Fibroblast of skin of left quadriceps (primary cell): ENCODE measurements around the gene UPF2.

Source experiments
- DNase-seq, 2 experiments: peaks; one replicate each; pipeline ENCODE4 v3.0.0-alpha.2; 2013; ENCODE audit warnings: low read depth in 2 of 2

Gene UPF2

GRCh38 chr10:11958956-11959355 lies 83.7 kb downstream of the UPF2 start:
- DNase-seq = no peak

DNA sequence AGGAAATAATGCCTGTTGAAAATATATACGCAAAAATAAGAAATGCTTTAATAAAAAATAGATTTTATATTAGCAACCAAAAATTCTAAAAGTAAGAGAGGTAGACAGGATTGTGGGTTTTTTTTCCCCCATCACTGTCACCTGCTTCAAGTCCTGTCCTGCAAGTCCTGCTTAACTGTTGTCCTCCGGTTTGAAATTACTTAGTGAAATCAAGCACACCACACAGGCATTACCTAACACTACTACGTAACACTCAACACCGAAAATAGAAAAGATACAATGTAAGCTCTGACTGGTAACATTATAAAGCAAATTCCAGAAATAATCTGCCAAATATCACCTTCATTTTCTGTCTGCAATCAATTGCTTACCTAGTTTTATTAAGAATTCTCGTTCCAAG lies 90.9 kb downstream of the UPF2 start:
- no peak for DNase-seq

DNA sequence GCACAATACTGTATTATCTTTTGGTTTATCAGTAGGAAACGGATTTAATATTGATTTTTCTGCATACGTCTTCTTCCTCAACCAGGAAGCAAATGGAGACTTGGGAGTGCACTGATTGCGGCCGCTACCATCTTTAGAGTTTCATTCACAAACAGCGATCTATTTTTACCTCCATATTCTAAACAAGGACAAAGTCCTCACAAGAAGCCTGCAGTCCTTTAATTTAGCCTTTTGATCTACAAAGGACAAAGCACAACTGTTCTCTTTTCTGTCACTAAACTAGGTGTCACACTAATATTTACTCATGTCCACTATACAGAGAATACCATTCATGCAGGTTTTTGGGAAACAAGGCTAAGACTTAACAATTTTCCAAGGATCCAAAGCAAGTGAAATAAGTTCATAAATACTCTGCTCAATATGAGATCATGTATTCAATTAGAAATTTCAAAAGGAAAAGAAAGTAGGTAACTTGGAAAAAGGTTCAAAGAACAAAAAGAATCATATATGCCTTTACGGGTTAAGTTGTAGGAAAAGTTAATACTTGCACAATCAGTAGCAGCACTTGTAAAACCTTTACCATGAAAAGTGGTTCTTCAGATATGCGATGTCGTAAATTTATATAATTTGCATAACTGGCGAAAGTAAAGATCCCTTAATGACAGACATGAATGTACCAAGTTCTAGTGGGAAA lies 92.1 kb downstream of the UPF2 start:
- DNase-seq = no peak

GRCh38 chr10:11949152-11949551 lies 93.5 kb downstream of the UPF2 start:
- DNase-seq = no peak

DNA sequence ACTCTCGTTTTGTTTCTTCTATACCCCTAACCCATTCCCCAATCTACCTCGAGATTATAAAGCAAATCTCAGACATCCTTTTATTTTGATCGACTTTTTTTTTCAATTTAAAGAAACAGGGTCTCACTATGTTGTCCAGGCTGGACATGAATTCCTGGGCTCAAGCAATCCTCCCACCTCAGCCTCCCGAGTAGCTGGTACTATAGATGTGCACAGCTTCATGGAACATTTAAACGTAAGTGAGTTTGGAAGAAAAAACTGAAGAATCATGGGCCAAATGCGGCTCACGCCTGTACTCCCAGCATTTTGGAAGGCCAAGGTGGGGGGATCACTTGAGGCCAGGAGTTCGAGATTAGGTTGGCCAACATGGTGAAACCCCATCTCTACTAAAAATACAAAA lies 96.0 kb downstream of the UPF2 start:
- DNase-seq = no peak

DNA sequence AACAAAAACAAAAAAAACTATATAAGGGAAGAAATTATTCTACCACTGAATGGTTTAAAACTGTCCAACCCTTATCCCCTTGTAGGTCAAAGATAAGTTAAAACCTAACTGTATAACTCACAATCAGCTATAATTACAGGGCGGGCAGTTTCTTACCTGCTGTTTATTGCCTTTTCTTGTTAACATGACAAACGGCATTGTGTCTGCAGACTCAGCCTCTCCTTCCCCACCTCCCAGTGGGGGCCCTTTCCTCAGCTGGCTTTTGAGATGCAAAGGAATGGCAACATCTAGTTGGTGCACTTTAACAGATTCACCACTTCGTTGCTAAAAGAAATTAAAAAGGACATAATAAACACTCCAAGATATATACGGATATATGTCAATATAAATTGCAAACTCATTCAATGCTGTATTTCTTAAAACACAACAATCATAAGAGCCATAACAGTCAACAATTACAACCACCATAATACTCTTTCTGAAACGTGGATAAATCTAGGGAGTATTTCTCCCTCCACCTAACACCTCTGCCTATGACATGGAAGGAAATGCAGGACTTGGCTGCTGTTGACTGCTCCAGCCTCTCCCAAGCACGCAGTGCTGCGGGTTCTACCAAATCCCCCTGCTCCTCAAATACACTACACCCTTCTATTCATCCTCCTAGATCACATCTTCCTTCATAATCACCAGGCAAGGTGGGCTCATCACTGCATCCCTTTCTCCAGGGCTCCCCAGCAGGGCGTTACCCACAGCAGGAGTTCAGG lies 106.0 kb downstream of the UPF2 start:
- no peak for DNase-seq

GRCh38 chr10:11934262-11934661 lies 108.3 kb downstream of the UPF2 start:
- DNase-seq = no peak

GRCh38 chr10:11933577-11934223 lies 108.9 kb downstream of the UPF2 start:
- DNase-seq = no peak

DNA sequence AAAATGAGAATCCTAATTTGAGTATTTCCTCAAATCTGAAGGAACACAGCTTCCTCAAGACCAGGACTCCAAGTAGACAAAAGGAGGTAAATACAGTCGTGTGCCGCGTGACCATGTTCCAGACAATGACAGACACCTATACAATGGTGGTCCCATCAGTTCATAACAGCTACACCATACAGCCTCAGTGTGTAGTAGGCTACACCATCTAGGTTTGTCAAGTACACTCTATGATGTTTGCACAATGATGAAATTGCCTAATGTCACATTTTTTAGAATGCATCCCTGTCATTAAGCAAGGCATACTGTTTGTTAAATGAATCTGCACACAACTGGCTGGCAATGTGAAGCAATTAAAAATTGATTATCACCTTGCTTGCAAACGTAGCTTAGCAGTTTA lies 111.6 kb downstream of the UPF2 start:
- no peak for DNase-seq

DNA sequence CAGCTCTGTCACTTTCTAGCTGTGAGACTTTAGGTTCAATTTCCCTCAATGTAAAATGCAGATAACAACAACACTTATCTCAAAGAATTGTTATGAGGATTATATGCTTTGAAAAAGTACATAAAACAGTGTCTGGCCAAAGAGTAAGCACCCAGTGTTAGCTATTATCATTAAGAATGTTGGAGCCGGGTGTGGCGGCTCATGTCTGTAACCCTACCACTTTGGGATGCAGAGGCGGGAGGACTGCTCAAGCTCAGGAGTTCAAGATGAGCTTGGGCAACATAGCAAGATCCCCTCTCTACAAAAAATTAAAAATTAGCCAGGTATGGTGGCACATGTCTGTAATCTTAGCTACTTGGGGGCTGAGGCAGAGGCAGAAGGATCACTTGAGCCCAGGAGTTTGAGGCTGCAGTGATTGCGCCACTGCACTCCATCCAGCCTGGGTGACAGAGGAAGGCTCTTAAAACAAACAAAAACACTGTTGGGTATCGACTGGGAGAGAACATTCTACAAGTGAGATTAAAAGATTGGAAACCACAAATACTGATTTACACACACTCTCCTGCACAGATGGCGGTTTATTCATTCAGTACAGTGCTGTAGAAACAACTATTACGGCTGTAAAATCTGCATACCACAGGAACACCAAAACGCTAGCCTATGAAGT lies 112.2 kb downstream of the UPF2 start:
- DNase-seq = no peak

DNA sequence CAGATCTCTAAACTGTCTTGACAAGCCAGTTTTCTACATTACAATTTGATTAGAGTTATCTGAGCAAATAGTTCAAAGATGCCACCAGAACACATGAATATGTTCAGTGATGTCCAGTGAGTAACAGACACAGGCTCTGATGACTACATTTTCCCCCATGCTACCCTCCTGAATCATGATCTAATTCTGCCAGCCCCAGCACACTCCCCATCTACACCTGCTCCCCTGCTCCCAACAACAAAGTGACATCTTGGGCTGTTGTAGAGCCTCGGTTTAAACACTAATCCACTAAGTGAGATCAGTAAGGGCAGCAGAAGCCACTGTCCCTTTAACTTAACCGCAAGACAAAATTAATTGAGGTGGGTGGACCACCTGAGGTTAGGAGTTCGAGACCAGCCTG lies 114.9 kb downstream of the UPF2 start:
- DNase-seq = no peak

DNA sequence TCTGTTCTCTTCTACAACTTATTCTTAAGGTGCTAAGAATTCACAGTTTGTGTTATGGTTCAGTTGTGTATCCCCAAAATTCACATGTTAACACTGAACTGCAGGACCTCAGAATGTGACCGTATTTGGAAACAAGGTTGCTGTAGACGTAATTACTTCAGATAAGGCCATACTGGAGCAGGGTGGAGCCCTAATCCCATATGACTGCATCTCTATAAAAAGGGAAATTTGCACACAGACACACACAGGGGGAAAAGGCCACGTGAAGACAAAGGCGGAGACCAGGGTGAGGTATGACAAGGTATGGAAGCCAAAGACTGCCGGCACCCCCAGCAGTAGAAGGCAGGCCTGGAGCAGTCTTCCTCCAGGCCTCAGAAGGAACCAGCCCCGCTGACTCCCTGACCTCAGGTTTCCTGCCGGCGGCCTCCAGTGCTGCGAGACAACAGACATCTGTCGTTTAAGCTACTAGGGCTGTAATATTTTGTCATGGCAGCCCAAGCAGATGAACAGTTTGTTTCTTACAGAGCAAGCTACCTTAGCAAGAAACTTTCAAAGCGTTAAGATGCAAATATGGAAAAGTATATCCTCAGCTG lies 120.7 kb downstream of the UPF2 start:
- no peak for DNase-seq

DNA sequence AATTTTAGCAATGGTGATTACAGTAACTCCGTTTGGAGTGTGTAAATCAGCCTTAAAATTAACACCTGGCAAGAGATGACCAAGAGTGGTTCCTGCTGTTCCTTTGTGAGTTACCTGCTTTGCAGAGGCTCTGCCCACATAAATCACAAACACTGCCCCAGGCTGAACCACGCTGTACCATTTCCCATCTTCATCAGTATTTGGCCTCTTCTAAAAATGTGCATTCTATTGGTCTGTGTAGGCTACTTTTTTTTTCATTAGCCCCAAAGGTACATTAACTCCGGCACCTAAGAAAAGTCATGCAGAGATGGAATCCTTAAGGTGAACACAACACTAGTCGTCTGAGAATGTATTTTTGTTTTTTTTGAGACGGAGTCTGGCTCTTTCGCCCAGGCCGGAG lies 123.3 kb downstream of the UPF2 start:
- DNase-seq = no peak

DNA sequence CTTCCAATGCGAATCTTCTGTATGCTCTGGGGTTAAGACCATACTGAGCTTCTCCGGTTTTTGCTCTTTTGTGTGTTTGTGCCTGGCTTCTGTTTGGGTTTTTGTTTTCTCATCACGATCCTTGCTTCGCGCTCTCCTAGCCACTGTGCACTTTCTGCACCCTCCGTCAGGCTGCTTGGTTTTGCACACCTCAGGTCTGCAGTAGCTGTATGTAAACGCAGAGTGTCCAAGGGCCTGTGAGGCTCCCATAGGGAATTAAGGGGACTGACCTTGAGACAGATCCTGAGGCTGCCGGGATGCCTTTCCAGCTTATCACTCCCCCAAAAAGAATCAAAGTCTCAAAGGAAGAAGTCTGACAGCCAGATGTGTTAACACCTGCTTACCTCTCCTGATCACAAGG lies 124.2 kb downstream of the UPF2 start:
- DNase-seq = no peak

DNA sequence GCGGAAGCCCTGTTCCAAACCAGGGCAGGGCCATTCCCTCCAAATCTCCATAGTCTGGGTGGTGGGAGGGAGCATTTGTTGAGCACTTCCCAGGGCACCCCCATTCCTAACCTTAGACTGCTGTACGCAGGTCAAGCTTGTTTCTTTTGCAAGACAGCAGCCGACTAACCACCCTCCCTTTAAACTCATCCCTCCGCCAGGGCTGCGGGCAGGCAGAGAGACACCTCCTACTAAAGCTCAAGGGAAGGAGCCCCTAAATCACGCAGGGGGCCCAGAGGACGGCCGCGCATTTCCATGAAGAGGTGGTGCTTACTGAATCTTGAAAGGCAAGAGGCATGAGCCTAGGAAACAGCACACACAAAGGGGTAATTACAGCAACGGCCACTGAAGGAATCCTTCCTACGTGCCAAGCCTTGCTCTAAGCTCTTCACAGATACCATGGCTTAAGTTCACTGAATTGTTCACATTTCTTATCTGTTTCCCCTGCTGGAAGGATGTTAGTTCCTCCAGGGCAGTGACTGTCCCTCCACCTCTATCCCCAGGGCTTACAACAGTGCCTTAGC lies 129.4 kb downstream of the UPF2 start:
- no peak for DNase-seq

DNA sequence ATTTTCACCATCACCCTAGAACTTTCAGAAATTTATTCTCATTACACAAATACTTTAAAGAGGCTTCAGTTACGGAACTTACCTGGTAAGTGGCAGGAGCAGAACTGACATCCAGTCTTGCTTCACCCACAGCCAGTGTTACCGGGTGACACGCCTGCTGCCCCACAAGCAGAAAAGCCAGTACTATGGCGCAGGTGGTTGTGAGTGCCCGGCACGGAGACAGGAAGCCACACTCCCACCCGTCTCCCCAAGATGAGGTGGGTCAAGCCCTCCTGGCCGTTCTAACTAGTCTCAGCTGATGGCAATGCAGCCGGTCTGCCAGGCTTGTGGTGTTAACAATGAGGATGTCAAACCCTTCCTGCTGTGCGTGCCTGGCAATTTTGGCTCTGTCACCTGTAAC lies 132.5 kb downstream of the UPF2 start:
- no peak for DNase-seq

- no peak for DNase-seq
Observed at GRCh38 chr10:11909618-11910017, 133.0 kb downstream of the UPF2 start.

DNA sequence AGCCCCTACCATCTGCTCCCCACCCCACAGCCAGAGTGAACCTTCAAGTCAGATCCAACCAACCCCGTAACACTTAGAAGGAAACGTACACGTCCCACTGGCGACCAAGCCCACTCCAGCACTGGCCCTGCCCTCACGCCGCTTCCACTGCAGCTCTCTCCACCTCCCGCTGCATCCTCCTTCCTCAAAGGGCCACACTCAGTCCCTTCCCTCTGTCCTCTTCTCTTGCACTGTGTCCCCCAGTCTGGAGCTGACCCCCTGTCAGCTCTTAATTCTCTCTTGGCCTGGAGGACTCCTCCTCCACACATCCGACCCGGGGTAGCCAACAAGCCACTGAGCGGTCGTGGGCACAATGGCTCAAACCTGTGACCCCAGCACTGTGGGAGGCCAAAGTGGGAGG lies 133.6 kb downstream of the UPF2 start:
- DNase-seq = no peak

DNA sequence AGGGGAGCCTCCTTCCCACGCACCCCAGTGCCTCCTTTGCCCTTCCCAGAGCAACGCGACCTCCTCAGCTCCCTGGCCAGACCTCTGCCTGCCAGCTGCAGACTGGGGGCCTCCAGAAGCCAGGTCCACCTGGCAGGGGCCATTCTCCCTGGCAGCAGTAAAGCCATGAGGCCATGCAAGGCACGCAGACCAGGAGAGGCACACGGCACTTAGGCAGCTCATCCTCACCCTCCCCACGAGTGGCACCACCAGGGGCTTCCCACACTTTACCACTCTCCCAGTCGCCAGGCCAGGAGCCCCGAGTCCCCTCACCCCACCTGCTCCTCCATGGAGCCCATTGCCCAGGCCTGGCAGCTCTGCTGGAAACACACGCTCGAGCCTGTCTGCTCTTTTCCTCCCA lies 134.1 kb downstream of the UPF2 start:
- DNase-seq = no peak

- no peak for DNase-seq
Observed at GRCh38 chr10:11907914-11908313, 134.7 kb downstream of the UPF2 start.

DNA sequence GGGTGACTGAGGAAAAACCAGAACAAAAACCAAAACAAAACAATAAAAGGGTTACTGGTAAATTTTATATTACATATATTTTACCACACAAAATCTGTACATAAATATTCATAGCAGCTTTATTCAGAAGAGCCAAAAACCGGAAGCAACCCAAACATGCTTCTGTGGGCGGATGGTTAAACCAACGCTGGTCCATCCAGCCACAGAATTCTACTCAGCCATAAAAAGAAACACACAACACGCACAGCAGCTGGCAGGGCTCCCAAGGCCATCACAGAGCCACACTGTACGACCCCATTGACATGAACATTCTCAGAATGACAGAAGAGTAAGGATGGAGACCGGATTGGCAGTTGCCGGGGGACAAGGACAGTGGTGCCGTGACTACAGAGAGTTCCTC lies 135.9 kb downstream of the UPF2 start:
- no peak for DNase-seq

DNA sequence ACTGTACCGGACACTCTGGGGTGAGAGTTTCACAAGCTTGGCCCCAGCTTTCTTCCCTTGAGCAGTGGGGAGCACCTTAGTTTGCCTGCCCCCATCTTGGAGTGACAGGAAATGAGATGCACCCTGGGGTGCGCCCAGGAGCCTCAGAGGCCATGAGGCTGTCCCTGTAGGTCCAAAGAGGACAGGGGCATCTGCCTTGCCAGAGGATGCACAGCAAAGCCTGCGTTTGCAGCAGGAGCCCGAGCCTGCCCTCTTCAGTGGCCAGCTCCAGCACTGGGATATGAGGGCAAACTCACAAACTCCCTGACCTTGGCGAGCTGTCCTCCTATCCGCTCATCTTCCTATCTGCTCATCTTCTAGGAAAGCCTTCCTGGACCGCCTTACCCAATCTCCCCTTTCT lies 140.0 kb downstream of the UPF2 start:
- no peak for DNase-seq
